Stimulated activated CD8-positive, alpha-beta memory T cell treated with anti-CD3 and anti-CD28 coated beads, Interleukin-4, amount 100 ng/mL, for 4 hours (primary cell): Measurements from ENCODE around the gene GLI1.

ENCODE experiments used
- DNase-seq, 2 donors: peaks; one replicate each; pipeline ENCODE4 v3.0.0-alpha.2; 2020; ENCODE audit warnings: low read depth in 2 of 2, low spot score in 1 of 2

Gene GLI1

GRCh38 chr12:57460841-57461275 is 1.3 kb downstream of the GLI1 start:
- DNase-seq: no peak

GRCh38 chr12:57461276-57461916 is 1.8 kb downstream of the GLI1 start:
- DNase-seq: no peak

- DNase-seq: no peak
These were observed 2.3 kb downstream of the GLI1 start for GRCh38 chr12:57461917-57462250.

- DNase-seq: peak; percentile 73 to 83
These were observed 2.8 kb downstream of the GLI1 start for GRCh38 chr12:57462251-57462911.

- DNase-seq: no peak
These were observed 3.3 kb downstream of the GLI1 start for GRCh38 chr12:57462912-57463253.

- no peak for DNase-seq
These were observed 5.0 kb downstream of the GLI1 start for GRCh38 chr12:57464569-57464968.

- DNase-seq: no peak
These were observed 5.6 kb downstream of the GLI1 start for GRCh38 chr12:57465030-57465746.

GRCh38 chr12:57465747-57466505 is 6.3 kb downstream of the GLI1 start:
- no peak for DNase-seq

- no peak for DNase-seq
These were observed 7.8 kb downstream of the GLI1 start for GRCh38 chr12:57467212-57467874.

- no peak for DNase-seq
These were observed 8.3 kb downstream of the GLI1 start for GRCh38 chr12:57467915-57468314.

- no peak for DNase-seq
These were observed 9.9 kb downstream of the GLI1 start for GRCh38 chr12:57469296-57470164.

- no peak for DNase-seq
These were observed 10.8 kb downstream of the GLI1 start for GRCh38 chr12:57470286-57470969.

- DNase-seq: no peak
These were observed 11.5 kb downstream of the GLI1 start for GRCh38 chr12:57470970-57471656.

GRCh38 chr12:57471661-57472060 is 12.1 kb downstream of the GLI1 start:
- DNase-seq: no peak

- no peak for DNase-seq
These were observed 12.8 kb downstream of the GLI1 start for GRCh38 chr12:57472391-57472790.

- no peak for DNase-seq
These were observed 13.8 kb downstream of the GLI1 start for GRCh38 chr12:57473392-57473791.

GRCh38 chr12:57473886-57474285 is 14.3 kb downstream of the GLI1 start:
- DNase-seq: no peak

- DNase-seq: no peak
These were observed 14.8 kb downstream of the GLI1 start for GRCh38 chr12:57474430-57474829.

GRCh38 chr12:57474862-57475261 is 15.3 kb downstream of the GLI1 start:
- no peak for DNase-seq
